GM19452 (cell line): ENCODE measurements around the gene OTUB2.
"Not testable (repeated sequence)": the region's sequence is repeated elsewhere in the genome, so short reads cannot be mapped to it uniquely, and the experiment has no call there.

ENCODE experiments used
- ATAC-seq: cut with Tn5 transposase; IDR thresholded peaks from one replicate; pipeline ENCODE4 v1.9.1; 2021; ENCODE audit not compliant: unreplicated experiment

Gene OTUB2

DNA sequence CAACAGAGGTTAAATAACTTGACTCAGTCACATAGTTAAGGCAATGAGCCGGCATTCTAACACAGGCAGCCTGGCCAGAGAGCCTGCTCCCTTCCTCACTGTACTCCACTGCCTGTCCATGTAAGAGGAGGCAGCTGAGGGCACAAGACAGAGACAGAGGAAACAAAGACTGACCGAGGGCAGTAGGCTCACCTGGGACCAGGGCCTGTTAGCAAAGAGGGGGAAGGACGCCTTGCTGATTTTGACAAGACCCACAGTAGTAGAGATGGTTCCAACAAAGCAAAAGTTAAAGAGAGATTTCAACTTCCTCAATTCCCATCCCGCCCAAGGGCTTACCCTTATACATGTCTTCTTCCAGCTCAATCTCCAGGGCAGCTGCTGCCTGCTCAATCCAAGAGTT lies 26.5 kb downstream of the OTUB2 start:
- no peak for ATAC-seq

DNA sequence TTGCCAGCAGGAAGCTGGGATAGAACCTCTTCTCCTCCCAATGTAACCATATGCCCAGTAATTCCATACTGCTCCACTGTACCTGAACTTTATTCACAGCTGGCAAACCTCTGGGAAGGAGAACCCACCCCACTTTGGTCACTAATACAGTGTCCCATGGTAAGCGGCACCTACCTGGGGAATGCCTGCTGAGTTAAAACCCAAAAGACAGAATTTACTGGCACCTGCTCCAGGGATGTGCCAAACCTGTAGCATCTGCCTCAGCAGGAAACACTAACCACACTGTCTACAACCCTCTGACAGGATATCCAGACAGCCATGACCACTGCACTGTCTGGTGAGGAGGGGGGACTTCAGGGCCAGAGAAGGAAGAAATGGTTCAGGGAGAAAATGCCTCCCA lies 28.3 kb downstream of the OTUB2 start:
- no peak for ATAC-seq

DNA sequence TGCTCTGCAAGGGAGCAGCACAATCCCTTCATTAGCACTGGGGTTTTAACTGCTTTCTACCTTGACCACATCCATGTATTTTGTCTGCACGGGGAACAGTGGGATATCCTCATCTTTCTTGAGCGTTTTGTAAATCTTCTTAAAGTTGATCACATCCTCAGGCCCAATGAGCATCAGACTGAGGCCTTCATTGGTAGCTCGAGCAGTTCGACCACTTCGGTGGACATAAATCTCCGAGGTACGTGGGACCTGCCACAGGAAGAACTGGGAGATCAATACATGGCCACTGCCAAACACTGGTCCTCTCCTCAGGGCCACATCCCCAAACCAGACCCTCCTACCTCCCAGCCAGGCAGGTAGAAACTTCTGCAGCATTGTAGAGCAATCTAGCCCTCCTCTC lies 28.8 kb downstream of the OTUB2 start:
- no peak for ATAC-seq

DNA sequence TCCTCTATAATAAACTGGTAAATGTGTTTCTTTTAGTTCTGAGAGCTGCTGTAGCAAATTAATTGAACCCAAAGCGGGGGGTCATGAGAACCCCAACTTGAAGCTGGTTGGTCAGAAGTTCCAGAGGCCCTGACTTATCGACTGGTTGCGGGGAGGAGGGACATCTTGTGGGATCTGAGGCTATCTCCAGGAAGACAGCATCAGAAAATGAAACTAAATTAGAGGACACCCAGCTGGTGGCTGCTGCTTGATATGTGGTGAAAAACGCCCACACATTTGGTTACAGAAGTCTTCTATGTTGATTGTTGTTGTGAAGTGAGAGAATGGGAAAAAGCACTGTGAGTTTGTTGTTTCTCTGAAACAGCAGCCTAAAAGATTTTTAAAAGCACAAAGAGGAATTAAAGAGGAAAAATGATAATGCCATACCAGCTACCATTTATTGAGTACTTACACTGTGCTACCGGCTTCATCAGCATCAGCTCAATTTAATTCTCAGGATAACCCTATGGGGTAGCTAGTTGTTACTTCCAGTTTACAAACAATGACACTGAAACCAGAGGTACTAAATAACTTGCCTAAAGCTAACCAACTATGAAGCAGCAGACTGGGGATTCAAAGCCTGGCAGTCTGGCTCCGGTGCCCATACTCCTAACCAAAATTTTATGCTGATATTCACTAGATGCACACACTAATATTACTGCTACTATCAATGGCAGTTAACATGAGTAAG lies 30.6 kb downstream of the OTUB2 start:
- ATAC-seq = peak; percentile 84

DNA sequence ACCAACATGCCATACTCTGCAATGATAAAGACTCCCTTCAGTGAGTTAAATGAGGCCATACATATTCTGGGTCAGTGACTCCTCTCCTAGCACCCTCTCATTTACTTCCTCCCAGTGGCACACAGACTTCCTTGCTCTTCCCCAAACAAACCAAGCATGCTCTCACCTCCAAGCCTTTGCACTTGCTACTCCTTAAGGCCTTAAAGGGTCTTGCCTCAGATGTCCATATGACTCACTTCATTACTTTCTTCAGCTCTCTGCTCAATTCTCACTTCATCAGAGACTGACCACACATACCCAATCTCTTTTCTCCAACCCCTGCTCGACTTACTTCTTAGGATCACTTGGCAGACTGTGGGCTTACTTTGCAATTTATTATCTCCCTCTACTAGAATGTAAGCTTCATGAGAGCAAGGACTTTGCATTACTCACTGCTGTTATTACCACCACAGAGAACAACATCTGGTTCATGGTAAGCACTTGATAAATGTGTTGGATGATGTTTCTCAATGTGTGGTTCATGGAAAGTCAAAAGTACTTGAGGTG lies 32.1 kb downstream of the OTUB2 start:
- no peak for ATAC-seq

DNA sequence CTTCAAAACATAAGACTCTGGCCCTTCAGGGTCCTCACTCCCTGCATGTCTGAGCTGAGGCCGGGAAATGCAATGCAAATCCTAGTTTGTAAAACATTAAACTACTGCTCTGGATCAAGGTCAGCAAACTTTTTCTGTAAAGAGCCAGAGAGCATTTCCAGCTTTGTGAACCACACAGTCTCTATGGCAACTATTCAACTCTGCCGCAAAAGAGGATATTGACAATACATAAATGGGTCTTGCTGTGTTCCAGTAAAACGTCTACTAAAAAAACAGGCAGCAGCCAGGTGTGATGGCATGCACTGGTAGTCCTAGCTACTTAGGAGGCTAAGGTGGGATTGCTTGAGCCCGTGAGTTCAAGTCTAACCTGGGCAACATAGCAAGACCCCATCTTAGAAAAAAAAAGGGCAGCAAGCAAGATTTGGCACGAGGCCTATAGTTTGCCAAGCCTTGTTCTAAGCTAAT lies 32.6 kb downstream of the OTUB2 start:
- no peak for ATAC-seq

DNA sequence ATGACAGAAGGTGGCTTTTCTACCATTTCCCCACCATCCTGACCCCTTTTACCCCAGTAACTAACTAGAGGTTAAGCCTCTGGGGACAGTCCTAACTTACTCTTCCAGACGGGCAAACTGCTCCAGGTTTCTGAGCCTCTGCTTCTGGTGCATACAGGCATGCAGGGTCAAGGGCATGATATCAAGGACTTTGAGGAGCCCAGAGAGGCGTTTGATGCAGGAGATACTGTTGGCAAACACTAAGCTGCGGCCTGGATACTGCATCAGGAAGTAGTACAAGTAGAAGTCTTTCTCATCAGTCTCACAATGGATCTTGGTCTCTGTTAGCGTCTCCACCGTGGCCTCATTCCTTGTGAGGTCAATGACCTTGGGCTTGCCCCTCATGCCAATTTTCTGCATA lies 33.9 kb downstream of the OTUB2 start:
- no peak for ATAC-seq

DNA sequence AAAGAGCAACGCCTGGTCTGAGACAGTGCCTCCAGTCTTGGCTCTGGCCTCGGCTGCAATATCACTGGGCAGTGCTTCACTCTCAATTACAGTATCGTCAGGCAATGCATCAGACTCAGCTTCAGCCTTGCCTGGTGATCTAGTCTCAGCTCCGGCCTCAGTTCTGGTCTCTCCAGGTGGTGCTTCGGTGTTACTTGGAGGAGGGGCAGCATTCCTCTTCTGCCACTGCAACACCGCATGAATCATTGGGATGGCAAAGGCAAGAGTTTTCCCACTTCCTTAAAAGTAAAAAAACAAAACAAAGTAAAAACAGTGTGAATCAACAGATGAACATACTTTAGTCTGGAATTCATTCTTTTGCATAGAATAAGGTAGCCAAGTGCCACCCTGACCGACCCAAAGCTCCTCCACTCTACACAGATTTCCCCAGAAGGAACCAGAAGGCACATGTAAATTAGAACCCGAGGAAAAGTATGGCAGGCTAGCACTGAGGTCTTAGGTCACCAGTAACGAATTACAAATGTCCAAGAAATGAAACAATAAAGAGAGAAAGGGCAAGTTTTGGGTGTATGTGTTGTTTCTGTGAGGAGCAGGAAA lies 36.3 kb downstream of the OTUB2 start:
- ATAC-seq = no peak

DNA sequence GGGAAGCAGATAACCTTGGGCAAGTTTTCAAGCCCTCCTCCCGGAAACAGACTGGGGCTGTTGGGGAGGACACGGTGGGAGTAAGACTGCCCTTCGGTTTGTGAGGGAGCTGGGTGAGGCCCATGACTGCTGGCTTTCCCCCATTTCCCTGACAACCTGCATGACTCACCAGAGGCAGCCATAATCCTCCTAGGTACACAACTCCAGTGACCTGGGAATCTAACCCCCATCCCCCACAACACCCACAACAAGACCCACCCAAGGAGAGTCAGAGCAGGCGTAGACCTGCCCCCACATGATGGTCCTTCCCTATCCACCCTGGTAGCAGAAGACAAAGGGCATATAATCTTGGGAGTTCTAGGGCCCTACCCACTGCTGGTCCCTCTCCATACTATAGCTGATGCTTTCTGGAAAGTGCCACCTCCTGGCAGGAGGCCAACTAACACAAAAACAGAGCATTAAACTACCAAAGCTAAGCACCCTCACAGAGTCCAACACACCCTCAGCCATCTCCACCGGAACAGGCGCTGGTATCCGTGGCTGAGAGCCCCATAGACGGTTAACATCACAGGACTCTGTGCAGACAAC lies 40.0 kb downstream of the OTUB2 start:
- no peak for ATAC-seq

DNA sequence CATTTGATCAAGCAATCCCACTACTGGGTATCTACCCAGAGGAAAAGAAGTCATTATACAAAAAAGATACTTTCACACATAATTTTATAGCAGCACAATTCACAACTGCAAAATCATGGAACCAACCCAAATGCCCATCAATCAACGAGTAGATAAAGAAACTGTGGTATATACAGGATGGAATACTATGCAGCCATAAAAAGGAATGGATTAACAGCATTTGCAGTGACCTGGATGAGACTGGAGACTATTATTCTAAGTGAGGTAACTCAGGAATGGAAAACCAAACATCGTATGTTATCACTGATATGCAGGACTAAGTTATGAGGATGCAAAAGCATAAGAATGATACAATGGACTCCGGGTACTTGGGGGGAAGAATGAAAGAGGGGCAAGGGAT lies 45.9 kb downstream of the OTUB2 start:
- not testable (repeated sequence) for ATAC-seq

DNA sequence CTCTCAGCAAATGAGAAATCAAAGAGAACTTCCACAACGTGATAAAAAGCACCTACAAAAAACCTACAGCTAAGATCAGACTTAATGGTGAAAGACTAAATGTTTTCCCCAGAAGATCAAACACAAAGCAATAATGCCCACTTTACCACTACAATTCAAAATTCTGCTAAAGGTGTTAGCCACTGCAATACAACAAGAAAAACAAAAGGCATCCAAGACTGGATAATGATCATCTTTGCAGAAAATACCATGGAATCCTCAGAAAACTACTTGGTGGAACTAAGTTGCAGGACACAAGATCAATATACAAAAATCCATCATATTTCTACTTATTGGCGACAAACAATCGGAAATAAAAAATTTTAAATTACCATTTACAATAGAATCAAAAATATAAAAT lies 48.4 kb downstream of the OTUB2 start:
- no peak for ATAC-seq

DNA sequence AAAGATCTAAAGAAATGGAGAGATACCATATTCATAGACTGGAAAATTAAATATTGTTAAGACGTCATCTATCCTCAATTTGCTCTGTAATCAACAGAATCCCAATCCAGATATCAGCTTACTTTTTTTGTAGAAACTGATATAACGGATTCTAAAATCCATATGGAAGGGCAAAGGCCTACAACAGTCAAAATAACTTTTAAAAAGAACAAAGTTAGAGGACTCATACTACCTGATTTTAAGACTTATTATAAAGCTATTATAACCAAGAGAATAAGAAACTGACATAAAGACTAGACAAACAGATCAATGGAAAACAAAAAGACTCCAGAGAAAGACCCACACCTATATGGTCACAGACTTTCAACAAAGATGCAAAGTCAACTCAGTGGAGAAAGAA lies 48.9 kb downstream of the OTUB2 start:
- ATAC-seq = no peak

DNA sequence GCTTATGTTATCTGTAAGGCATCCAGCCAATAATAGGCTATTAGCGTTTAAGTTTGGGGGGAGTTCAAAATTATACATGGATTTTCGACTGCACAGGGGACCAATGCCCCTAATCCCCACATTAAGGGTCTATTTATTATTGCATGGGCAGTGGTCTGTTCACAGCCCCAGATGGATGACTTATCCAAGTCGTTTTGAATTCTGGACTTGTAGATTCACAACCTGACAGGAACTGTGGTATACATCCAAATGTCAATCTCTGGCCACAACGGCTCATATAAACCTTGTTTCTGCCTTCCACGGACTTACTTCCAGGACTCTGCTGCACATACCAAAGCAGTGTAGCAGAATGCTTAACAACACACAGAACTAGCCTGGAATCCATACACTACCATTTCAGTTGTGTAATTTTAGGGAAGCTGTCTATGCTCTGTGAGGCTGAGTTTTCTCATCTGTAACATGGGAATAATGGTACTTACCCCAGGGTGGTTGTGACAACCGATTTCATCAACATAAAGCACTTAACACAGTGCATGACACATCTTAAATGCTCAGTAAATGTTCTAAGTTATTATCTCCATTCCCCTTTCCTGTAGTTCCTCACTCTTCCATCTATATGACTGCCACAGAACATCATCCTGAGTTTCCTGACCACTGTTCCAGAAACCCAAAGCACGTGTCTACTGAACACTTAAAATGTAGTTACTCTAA lies 51.1 kb downstream of the OTUB2 start:
- ATAC-seq = no peak

DNA sequence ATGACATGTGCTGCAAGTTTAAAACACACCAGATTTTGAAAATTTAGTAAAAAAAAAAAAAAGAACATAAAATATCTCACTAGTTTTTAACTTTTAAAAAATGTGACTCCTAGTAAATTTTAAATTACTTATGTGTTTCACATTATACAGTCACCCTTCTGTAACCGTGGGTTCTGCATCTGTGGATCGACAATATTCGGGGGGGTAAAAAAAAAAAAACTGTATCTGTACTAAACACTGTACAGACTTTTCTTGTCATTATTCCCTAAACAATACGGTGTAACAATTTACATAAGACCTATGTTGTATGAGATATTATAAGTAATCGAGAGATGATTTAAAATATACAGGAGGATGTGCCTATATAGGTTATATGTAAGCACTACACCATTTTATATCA lies 51.7 kb downstream of the OTUB2 start:
- no peak for ATAC-seq

DNA sequence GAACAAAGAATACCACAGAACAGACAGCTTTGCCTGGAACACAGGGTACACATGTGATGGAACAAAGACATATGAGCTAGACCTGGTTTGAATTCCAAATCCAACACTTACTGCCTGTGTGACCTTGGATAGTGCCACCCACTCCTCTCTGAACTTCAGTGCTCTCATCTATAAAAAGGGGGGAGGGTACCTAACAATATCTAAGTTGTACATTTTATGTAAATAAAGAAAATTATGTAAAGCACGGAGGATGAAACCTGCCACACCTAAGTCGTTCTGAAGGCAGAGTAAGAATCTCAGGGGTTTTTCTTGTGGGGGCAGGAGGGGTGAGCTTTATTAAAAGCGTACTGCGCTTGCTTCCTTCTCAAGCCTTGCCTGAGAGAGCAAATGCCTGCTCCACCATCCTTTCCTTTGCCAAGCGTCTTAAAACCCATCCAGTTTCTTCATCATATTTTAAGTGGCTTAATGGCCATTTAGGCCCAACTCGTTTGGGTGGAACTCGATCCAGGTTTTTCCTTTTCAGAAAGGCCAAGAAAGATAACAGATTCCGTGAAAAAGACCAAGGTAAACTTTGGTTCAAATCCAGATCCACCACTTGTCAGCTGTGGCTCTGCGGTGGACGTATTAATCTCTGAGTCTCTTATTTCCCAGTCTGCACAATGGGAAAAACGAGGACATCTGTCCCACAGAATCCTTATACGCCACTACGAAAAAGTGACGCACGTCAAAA lies 53.9 kb downstream of the OTUB2 start:
- no peak for ATAC-seq

DNA sequence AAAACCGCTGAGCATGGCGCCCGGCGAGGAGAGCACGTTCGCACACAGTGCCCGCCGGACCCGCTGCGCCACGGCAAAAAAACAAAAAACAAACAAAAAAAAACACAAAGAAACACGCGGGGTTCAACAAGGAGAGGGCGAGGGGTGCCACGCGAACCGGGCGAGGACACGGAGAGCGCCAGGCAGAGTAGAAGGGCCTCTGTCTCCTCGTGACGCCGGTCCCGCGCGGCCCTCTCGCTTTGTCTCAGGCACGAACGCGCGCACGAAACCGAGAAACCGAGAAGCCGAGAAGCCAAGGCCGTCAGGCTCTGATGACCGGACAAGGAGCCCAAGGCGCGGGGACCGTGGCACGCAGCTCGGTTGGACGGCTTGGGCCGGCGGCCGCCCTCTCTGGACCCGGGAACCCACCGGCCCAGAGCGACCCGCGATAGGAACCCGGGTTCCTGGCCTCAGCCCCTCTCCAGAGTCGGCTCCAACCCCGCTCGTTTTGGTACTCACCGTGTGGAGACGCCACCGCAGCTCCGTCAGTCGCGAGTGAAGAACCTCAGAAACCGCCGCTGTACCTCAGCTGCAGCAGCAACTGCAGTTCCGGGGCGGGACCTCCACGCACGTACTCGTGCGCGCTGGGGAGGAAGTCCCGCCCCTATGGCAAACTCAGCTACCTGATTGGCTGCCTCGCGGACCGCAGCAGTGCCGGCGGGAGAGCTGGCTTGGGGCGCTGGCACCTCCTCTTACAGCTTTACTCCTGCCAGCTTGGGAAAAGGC lies 54.7 kb downstream of the OTUB2 start, which contains the start of the genes DDX24 and IFI27L1:
Gene DDX24, minus strand, starts transcription at position 582 of the 765 bp plus-strand sequence. CDS start 1,460 bp downstream, outside the sequence.
Gene IFI27L1, plus strand, starts transcription at position 690 of the 765 bp plus-strand sequence. CDS start 15,628 bp downstream, outside the sequence.
- peak; percentile 98 for ATAC-seq

DNA sequence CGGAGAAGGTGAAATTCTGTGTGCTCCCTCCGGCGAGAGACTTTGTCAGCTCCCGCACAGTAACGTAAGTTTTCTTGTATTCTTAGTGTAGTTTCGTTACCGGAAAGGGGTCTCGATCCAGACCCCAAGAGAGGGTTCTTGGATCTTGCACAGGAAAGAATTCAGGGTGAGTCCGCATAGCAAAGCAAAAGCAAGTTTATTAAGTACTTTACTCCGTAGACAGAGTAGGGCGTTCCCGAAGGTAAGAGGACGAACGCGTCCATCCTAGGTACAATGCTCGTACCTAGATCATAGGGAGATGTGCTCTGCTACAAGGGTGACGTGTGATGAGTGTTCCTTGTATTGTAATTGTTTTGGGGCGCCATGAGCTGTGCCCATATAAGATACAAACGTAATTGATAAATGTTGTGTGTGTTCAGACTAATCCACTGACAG lies 55.3 kb downstream of the OTUB2 start:
- peak; percentile 33 for ATAC-seq

DNA sequence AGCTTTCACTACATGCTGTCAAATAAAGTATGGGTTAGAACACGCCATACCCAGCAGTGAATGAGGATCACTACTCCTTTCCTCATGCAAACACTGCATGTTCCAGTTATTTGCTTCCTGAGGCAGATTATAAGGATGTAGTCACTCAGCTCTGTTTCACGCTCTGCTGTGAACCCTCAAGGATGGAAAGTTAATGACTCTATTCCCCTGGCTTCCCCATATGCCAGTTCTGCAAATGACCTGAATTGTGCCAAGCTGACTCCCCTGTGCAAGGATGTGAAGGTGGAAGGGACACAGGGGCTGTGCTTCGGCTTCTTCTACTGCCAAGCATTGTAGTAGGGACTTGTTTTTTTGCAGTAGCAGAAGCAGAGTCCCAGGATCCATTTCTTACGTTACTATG lies 61.8 kb downstream of the OTUB2 start:
- ATAC-seq = no peak

DNA sequence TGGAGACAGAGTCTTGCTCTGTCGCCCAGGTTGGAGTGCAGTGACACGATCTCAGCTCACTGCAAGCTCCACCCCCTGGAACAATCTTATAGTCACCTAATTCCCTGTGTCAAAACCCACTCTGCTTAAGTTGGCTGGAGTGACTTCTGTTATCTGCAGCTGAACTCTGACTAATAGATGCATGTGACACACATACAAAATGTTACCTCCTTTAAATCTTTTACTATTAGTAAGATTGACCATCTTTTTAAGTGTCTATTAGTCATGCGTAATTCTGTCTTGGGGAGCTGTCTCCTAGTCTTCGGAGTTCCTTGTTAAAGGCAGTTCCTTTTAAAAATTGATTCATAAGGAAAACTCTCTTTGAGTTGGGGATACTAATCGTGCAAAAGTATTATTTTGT lies 62.4 kb downstream of the OTUB2 start:
- no peak for ATAC-seq

DNA sequence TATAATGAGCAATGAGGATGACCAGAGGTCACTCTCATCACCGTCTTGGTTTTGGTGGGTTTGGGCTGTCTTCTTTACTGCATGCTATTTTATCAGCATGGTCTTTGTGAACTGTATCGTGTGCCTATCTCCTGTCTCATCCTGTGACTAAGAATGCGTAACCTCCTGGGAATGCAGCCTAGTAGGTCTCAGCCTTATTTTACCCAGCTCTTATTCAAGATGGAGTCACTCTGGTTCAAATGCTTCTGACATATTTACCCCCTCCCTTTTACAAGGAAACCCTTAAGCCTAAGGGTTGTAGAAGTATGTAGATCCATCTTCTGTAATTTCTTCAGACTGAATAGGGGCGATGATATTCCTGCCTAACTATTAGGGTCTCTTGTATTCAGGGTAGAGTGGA lies 63.3 kb downstream of the OTUB2 start:
- ATAC-seq = no peak
